ENCODE data around the gene AMN1.
"Not testable (repeated sequence)": the region's sequence is repeated elsewhere in the genome, so short reads cannot be mapped to it uniquely, and the experiment has no call there.

Gene AMN1

DNA sequence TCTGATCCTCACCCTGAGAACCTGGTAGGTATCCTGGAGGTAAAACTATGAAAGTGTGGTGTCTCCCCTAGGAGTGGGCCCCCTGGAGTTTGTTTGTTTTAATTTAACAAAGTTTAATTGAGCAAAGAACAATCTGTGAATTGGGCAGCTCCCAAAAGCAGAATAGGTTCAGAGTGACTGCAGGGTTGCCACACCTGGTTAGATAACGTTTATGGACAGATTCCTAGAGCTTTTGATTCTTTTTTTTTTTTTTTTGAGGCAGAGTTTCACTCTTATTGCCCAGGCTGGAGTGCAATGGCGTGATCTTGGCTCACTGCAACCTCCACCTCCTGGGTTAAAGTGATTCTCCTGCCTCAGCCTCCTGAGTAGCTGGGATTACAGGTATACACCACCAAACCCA, 59.2 kb downstream of the AMN1 start:
- H3K27me3 ChIP-seq (ENCODE audit: insufficient read depth, low read length); H3K4me3 ChIP-seq (ENCODE audit: low read length); H3K36me3 ChIP-seq (ENCODE audit: insufficient read depth, low read depth, low read length); H3K9ac ChIP-seq (ENCODE audit: low read depth, low read length); H3K27ac ChIP-seq (ENCODE audit: low read length): not testable (repeated sequence)
- Histone ChIP-seq H3K9me3 (ENCODE audit: insufficient read depth, low read depth, low read length) (peaks cover 13% of the 10 kb centered on the region), H3K4me1 (ENCODE audit: insufficient read depth, low read length) (peaks cover 14% of the 10 kb centered on the region; the same call in 1 of the 2 replicates)

GRCh38 chr12:31669020-31669419, 59.8 kb downstream of the AMN1 start:
- peaks cover 13% of the 10 kb centered on the region for H3K9me3 ChIP-seq (ENCODE audit: insufficient read depth, low read depth, low read length)
- no peak overlapping the region for H3K27ac ChIP-seq (ENCODE audit: low read length)
- H3K4me3 ChIP-seq (ENCODE audit: low read length), result no peak overlapping the region
- peaks cover 14% of the 10 kb centered on the region; the same call in 1 of the 2 replicates for H3K4me1 ChIP-seq (ENCODE audit: insufficient read depth, low read length)
- H3K9ac ChIP-seq (ENCODE audit: low read depth, low read length), result no peak overlapping the region
- no peaks in the 10 kb centered on the region for H3K36me3 ChIP-seq (ENCODE audit: insufficient read depth, low read depth, low read length)
- H3K27me3 ChIP-seq (ENCODE audit: insufficient read depth, low read length), result no peaks in the 10 kb centered on the region

- no peaks in the 10 kb centered on the region for H3K36me3 ChIP-seq (ENCODE audit: insufficient read depth, low read depth, low read length)
- H3K9ac ChIP-seq (ENCODE audit: low read depth, low read length), result no peak overlapping the region
- H3K4me1 ChIP-seq (ENCODE audit: insufficient read depth, low read length), result no peaks in the 10 kb centered on the region
- no peak overlapping the region for H3K4me3 ChIP-seq (ENCODE audit: low read length)
- peaks cover 7% of the 10 kb centered on the region for H3K9me3 ChIP-seq (ENCODE audit: insufficient read depth, low read depth, low read length)
- H3K27me3 ChIP-seq (ENCODE audit: insufficient read depth, low read length), result no peaks in the 10 kb centered on the region
- H3K27ac ChIP-seq (ENCODE audit: low read length), result no peak overlapping the region
Measured at GRCh38 chr12:31664038-31664437, 64.8 kb downstream of the AMN1 start.

DNA sequence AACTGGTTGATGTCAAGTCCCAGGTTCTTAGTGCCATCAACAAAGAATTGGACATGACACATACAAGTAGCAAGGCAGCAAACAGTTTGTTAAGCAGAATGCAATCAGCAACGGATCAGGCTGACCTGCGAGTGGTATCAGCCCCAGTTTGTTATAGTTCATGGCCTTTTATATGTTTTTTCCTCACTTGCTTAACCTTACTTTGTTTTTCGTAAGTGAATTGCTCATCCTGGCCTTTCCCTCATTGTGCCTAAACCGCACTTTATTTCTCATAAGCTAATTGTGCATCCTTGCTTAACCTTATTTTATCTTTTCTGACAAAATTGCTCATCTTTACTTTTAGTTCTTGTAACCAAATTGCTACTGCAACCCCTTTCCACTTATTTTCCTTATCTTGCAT, 65.2 kb downstream of the AMN1 start:
- no peaks in the 10 kb centered on the region for H3K36me3 ChIP-seq (ENCODE audit: insufficient read depth, low read depth, low read length)
- peaks cover 3% of the 10 kb centered on the region; the same call in 1 of the 2 replicates for H3K9me3 ChIP-seq (ENCODE audit: insufficient read depth, low read depth, low read length)
- H3K9ac ChIP-seq (ENCODE audit: low read depth, low read length), result no peak overlapping the region

DNA sequence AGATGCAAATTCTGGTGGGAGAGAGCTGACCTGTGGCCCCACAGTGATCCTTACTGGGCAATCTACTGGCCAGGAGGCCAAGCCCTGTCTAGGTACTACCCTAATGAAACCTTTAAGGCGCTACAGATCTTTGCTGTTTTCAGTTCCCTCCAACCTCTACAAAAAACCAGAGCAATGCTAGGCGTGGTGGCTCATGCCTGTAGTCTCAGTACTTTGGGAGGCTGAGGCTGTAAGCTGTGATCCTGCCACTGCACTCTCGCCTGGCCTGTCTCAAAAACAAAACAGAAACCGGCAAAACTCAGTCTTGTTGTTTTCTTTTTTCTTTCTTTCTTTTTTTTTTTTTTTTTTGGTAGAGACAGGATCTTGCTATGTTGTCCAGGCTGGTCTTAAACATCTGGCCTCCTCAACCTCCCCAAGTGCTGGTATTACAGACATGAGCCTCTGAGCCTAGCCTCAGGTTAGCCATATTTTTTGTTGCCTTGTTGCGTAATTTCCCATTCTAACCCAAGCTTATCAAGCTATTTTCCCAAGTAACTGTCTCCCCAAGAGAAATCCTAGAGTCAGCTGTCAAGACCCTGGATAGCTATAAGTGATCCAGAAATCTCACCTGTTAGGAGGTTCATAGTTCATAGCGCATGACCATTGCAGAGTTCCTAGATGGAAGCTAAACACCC, 66.5 kb downstream of the AMN1 start:
- no peak overlapping the region for H3K27ac ChIP-seq (ENCODE audit: low read length)
- H3K9ac ChIP-seq (ENCODE audit: low read depth, low read length), result no peak overlapping the region
- no peaks in the 10 kb centered on the region for H3K36me3 ChIP-seq (ENCODE audit: insufficient read depth, low read depth, low read length)
- H3K4me1 ChIP-seq (ENCODE audit: insufficient read depth, low read length), result no peaks in the 10 kb centered on the region; the same call in 1 of the 2 replicates
- peaks cover 3% of the 10 kb centered on the region; the same call in 1 of the 2 replicates for H3K9me3 ChIP-seq (ENCODE audit: insufficient read depth, low read depth, low read length)
- no peak overlapping the region for H3K4me3 ChIP-seq (ENCODE audit: low read length)
- H3K27me3 ChIP-seq (ENCODE audit: insufficient read depth, low read length), result no peaks in the 10 kb centered on the region

More for the DNA sequence above, 65.2 kb downstream of the AMN1 start:
- no peak overlapping the region for H3K4me3 ChIP-seq (ENCODE audit: low read length)
- H3K27ac ChIP-seq (ENCODE audit: low read length), result no peak overlapping the region
- no peaks in the 10 kb centered on the region; the same call in 1 of the 2 replicates for H3K4me1 ChIP-seq (ENCODE audit: insufficient read depth, low read length)
- H3K27me3 ChIP-seq (ENCODE audit: insufficient read depth, low read length), result no peaks in the 10 kb centered on the region

DNA sequence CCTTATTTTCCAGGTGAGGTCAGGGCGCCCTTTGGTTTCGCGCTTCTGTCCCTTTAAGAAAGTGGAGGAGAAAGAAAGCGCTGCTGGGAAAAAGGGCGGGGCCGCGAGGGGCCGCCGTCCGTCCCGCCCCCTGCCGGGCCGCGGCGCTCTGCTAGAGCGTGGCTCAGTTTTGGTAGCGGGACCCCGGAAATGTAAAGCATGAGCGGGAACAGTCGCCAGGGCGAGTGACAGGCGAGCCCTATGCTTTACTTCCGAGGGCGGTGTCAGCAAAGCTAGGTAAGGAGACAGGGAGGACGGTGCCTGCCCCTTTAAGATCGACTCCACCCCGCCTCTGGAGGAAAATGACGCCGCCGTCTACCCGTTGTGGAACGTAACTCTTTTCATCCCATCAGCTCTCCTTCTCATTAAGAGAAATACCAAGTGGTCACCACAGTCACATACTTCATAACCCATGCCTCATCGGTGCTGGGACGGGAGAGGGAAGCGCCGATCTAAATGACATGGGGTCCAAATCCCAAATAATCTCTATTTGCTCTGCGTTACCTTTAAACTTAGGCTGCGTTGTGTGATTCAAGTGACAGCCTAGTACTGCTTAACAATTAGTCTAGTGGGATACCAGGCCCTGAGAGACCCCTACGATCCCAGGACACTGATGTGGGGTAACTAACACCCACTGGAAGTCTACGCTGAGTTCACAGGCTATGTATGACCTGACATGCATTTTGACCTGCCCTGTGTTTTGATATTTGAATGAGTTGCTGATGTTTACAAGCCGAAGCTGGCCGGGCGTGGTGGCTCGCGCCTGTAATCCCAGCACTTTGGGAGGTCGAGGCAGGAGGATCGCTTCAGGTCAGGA, 69.5 kb downstream of the AMN1 start, which contains the start of gene ETFBKMT:
TSS of gene ETFBKMT (plus strand) at position 602 of the 856 bp plus-strand sequence. CDS start 2,266 bp downstream, outside the sequence.
- H3K4me1 ChIP-seq (ENCODE audit: insufficient read depth, low read length), result no peaks in the 10 kb centered on the region; the same call in 1 of the 2 replicates
- no peaks in the 10 kb centered on the region for H3K27me3 ChIP-seq (ENCODE audit: insufficient read depth, low read length)
- H3K9me3 ChIP-seq (ENCODE audit: insufficient read depth, low read depth, low read length), result no peaks in the 10 kb centered on the region
- no peaks in the 10 kb centered on the region for H3K36me3 ChIP-seq (ENCODE audit: insufficient read depth, low read depth, low read length)
- H3K27ac ChIP-seq (ENCODE audit: low read length), result no peak within 1 kb of the TSS
- H3K4me3 ChIP-seq (ENCODE audit: low read length), result peak within 1 kb of the TSS; percentile 95
- H3K9ac ChIP-seq (ENCODE audit: low read depth, low read length), result peak within 1 kb of the TSS; percentile 81; the same call in 1 of the 2 replicates

DNA sequence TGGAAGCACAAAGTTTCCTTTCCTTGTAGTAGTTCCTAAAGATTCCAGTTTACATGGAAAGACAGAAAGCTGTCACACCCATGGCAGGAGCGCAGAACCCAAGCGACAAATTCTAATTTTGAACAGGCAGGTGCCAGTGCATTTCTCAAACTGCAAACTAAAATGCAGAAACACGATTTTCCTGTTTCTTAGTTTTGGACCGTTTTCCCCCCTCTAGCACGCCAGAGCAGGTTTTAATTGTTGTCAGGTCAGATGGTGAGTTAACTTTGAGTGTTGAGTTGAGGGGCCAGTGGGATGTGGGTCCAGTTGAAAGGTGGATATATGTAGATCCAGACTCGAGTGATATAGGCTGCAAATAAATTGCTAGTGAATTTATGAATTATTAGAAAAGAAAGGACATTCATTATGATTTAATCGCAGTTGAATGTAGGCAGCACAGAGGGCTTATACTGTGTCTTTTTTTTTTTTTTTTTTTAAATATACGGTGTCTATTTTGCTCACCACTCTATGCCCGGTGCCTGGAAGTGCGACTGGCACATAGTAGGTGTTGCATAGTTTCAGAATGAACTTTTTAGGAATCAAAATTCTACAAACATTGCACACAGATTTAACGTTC, 70.2 kb downstream of the AMN1 start:
- H3K27ac ChIP-seq (ENCODE audit: low read length), result no peak overlapping the region
- peak overlapping the region; percentile 95 for H3K4me3 ChIP-seq (ENCODE audit: low read length)
- H3K36me3 ChIP-seq (ENCODE audit: insufficient read depth, low read depth, low read length), result no peaks in the 10 kb centered on the region

DNA sequence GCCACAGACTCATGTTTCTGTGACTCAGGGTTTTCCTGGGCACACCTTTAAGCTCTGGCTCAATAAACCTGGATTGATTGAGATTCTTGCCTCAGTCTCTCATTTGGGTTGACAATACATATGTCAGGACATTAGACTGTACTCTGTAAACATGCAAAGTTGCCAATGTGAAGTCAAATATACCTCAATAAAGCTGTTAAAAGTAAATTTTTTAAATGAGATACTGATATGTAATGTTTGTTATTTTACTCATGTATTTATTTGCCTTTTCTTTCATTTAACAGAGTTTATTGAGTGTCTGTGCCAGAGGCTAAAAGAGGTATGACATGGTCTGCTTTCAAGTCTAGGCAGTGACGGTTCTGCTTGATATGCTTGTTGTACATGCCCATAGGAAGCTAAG, 73.0 kb downstream of the AMN1 start:
- Histone ChIP-seq H3K4me3 (ENCODE audit: low read length) (no peak overlapping the region), H3K9ac (ENCODE audit: low read depth, low read length) (no peak overlapping the region), H3K4me1 (ENCODE audit: insufficient read depth, low read length) (no peaks in the 10 kb centered on the region; the same call in 1 of the 2 replicates), H3K27me3 (ENCODE audit: insufficient read depth, low read length) (no peaks in the 10 kb centered on the region), H3K27ac (ENCODE audit: low read length) (no peak overlapping the region), H3K9me3 (ENCODE audit: insufficient read depth, low read depth, low read length) (no peaks in the 10 kb centered on the region), H3K36me3 (ENCODE audit: insufficient read depth, low read depth, low read length) (no peaks in the 10 kb centered on the region)

More for the DNA sequence above, 70.2 kb downstream of the AMN1 start:
- Histone ChIP-seq H3K27me3 (ENCODE audit: insufficient read depth, low read length) (no peaks in the 10 kb centered on the region), H3K9me3 (ENCODE audit: insufficient read depth, low read depth, low read length) (no peaks in the 10 kb centered on the region), H3K9ac (ENCODE audit: low read depth, low read length) (peak overlapping the region; percentile 81; the same call in 1 of the 2 replicates), H3K4me1 (ENCODE audit: insufficient read depth, low read length) (no peaks in the 10 kb centered on the region; the same call in 1 of the 2 replicates)

DNA sequence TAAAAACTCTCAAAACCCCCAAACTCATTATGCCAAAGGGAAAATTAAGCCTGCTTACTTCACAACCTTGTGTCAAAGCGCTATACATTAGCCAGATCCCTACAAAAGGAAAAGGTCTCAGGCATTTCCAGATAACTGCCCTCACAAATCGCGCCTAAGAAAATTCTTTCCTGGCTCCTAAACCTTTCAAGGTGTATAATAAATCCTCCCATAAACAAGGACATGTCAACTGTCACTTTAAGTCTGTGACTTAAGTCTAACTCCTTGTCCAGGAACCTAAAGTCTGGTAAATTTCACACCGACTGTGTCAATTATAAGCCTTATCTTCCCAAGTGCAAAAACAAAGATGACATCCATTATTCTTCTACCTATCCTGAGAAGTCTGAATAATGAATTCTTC, 73.6 kb downstream of the AMN1 start:
- Histone ChIP-seq H3K9me3 (ENCODE audit: insufficient read depth, low read depth, low read length) (no peaks in the 10 kb centered on the region), H3K27me3 (ENCODE audit: insufficient read depth, low read length) (no peaks in the 10 kb centered on the region), H3K9ac (ENCODE audit: low read depth, low read length) (no peak overlapping the region), H3K36me3 (ENCODE audit: insufficient read depth, low read depth, low read length) (no peaks in the 10 kb centered on the region), H3K4me1 (ENCODE audit: insufficient read depth, low read length) (no peaks in the 10 kb centered on the region; the same call in 1 of the 2 replicates), H3K27ac (ENCODE audit: low read length) (no peak overlapping the region), H3K4me3 (ENCODE audit: low read length) (no peak overlapping the region)

- Histone ChIP-seq H3K27me3 (ENCODE audit: insufficient read depth, low read length) (no peaks in the 10 kb centered on the region), H3K9ac (ENCODE audit: low read depth, low read length) (no peak overlapping the region), H3K4me3 (ENCODE audit: low read length) (no peak overlapping the region), H3K4me1 (ENCODE audit: insufficient read depth, low read length) (no peaks in the 10 kb centered on the region), H3K36me3 (ENCODE audit: insufficient read depth, low read depth, low read length) (no peaks in the 10 kb centered on the region), H3K27ac (ENCODE audit: low read length) (no peak overlapping the region), H3K9me3 (ENCODE audit: insufficient read depth, low read depth, low read length) (no peaks in the 10 kb centered on the region)
Measured at GRCh38 chr12:31651893-31652521, 76.8 kb downstream of the AMN1 start.

GRCh38 chr12:31650918-31651317, 77.9 kb downstream of the AMN1 start:
- Histone ChIP-seq H3K4me1 (ENCODE audit: insufficient read depth, low read length) (no peaks in the 10 kb centered on the region), H3K9me3 (ENCODE audit: insufficient read depth, low read depth, low read length) (no peaks in the 10 kb centered on the region), H3K4me3 (ENCODE audit: low read length) (no peak overlapping the region), H3K9ac (ENCODE audit: low read depth, low read length) (no peak overlapping the region), H3K27ac (ENCODE audit: low read length) (no peak overlapping the region), H3K36me3 (ENCODE audit: insufficient read depth, low read depth, low read length) (no peaks in the 10 kb centered on the region), H3K27me3 (ENCODE audit: insufficient read depth, low read length) (no peaks in the 10 kb centered on the region)

Measured in iPS-20b (cell line).